ENCODE data around the gene SYTL3.

GRCh38 chr6:158780988-158781691 is 131.3 kb downstream of the SYTL3 start:
- TF ChIP-seq BRCA1 (IDR thresholded peaks at IDR 0.05; ENCODE audit: low read depth, low read length), result no peak
- TF ChIP-seq RNF2 (IDR thresholded peaks at IDR 0.05; ENCODE audit: borderline replicate concordance, low read depth, low read length, missing control alignments, poor library complexity, severe bottlenecking), result no peak
- TF ChIP-seq POLR2AphosphoS5 (IDR thresholded peaks at IDR 0.05; ENCODE audit: low read depth, low read length), result no peak; the same call in 1 of the 2 replicates
- no peak for TF ChIP-seq POLR2A (IDR thresholded peaks at IDR 0.05; ENCODE audit: control extremely low read depth in 1 of 2, low read depth in 2 of 2, low read length in 2 of 2)
- no peak for TF ChIP-seq TAF1 (IDR thresholded peaks at IDR 0.05; ENCODE audit: low read depth, low read length)
- TF ChIP-seq MAFK (IDR thresholded peaks at IDR 0.05; ENCODE audit: low read depth, low read length), result no peak
- TF ChIP-seq SUZ12 (IDR thresholded peaks at IDR 0.05; ENCODE audit: low read length), result no peak
- no peak for TF ChIP-seq CTCF (IDR thresholded peaks at IDR 0.05; ENCODE audit: control extremely low read depth in 1 of 3, insufficient read depth in 1 of 3, low read depth in 1 of 3, low read length in 3 of 3)
- TF ChIP-seq ZNF274 (IDR thresholded peaks at IDR 0.05; ENCODE audit: borderline replicate concordance, extremely low read depth, low read length), result no peak
- TF ChIP-seq SIX5 (IDR thresholded peaks at IDR 0.05; ENCODE audit: low read depth, low read length), result no peak
- no peak for TF ChIP-seq FOSL1 (IDR thresholded peaks at IDR 0.05; ENCODE audit: insufficient read depth, low read depth, low read length)
- no peak for TF ChIP-seq RAD21 (IDR thresholded peaks at IDR 0.05 in 1 of 2, conservative IDR thresholded peaks at IDR 0.05 in 1 of 2; ENCODE audit: low read depth in 2 of 2, low read length in 2 of 2)
- no peak for TF ChIP-seq TCF12 (IDR thresholded peaks at IDR 0.05; ENCODE audit: low read depth, low read length)
- no peak for TF ChIP-seq GABPA (IDR thresholded peaks at IDR 0.05; ENCODE audit: borderline replicate concordance, insufficient read depth, low read length)
